Adipocyte (in vitro differentiated cells): ENCODE results near the gene CIAO2B.

Experiments used
- DNase-seq: peaks from one replicate; pipeline ENCODE4 v3.0.0-alpha.2; 2015; ENCODE audit warnings: low read depth
- H3K27me3 ChIP-seq: replicated peaks from 2 replicates; pipeline ENCODE4 v1.7.0; 2013; ENCODE audit warnings: mild to moderate bottlenecking, low read length, moderate library complexity; ENCODE audit not compliant: control insufficient read depth, insufficient read depth
- H3K36me3 ChIP-seq: 2 replicates; pipeline ENCODE4 v1.7.0; 2013; ENCODE audit warnings: low read length, mild to moderate bottlenecking, moderate library complexity; ENCODE audit not compliant: control insufficient read depth, insufficient read depth, severe bottlenecking
- H3K4me1 ChIP-seq: 2 replicates; pipeline ENCODE4 v1.7.0; 2013; ENCODE audit warnings: mild to moderate bottlenecking, low read length, moderate library complexity; ENCODE audit not compliant: control insufficient read depth, insufficient read depth
- H3K4me3 ChIP-seq: 2 replicates; pipeline ENCODE4 v1.7.0; 2013; ENCODE audit warnings: mild to moderate bottlenecking, low read length, moderate library complexity
- H3K9ac ChIP-seq: 2 replicates; pipeline ENCODE4 v1.7.0; 2013; ENCODE audit warnings: mild to moderate bottlenecking, low read length, moderate library complexity
- H3K9me3 ChIP-seq: 2 replicates; pipeline ENCODE4 v1.7.0; 2013; ENCODE audit warnings: mild to moderate bottlenecking, low read length, moderate library complexity; ENCODE audit not compliant: control insufficient read depth

Gene CIAO2B

DNA sequence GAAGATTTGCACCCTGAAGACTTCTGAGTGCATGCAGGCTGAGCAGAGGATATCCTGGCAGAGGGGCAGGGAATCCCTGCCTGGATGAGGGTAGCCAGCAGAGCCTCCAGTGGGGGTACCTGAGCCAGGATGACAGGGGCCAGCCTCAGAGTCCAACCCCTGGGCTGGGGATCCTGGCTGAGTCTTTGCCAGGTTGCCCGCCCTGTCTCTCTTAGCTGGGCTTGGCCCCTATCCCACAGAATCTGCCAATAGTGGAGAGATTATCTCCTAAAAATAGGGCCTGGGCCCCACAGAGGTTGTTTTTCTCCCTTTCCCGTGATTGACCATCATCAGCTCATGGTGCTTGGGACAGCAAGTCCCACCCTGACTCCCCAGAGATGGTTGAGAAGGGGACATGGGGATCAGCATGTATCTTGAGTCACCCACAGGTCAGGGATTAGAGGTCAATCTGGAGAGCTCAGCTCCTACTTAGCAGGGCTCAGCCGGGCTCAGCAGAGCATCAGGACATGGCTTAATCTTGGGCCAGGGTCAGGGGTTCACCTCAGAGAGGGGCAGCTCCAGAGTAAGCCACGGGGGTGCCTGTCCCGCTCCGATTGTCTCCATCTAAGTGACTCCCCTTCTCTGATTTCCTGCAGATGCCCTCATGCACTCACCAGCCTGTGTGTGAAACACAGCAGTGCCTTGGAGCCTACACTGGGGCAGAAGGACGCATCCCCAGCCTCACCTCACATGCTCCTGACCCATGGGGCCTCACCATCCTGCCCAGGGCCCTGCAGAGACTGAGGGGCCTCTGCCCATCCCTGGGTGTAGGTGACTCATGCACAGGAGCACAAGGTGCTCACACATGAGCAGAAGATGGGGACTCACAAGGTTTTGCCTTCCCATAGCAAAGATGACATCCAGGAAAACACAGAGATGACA, 27.0 kb downstream of the CIAO2B start:
- no peaks in the 10 kb centered on the region for H3K36me3 ChIP-seq
- H3K4me3 ChIP-seq: no peak overlapping the region
- no peaks in the 10 kb centered on the region for H3K4me1 ChIP-seq
- DNase-seq: no peak
- H3K27me3 ChIP-seq: peaks cover 34% of the 10 kb centered on the region
- no peaks in the 10 kb centered on the region for H3K9me3 ChIP-seq
- H3K9ac ChIP-seq: no peak overlapping the region

DNA sequence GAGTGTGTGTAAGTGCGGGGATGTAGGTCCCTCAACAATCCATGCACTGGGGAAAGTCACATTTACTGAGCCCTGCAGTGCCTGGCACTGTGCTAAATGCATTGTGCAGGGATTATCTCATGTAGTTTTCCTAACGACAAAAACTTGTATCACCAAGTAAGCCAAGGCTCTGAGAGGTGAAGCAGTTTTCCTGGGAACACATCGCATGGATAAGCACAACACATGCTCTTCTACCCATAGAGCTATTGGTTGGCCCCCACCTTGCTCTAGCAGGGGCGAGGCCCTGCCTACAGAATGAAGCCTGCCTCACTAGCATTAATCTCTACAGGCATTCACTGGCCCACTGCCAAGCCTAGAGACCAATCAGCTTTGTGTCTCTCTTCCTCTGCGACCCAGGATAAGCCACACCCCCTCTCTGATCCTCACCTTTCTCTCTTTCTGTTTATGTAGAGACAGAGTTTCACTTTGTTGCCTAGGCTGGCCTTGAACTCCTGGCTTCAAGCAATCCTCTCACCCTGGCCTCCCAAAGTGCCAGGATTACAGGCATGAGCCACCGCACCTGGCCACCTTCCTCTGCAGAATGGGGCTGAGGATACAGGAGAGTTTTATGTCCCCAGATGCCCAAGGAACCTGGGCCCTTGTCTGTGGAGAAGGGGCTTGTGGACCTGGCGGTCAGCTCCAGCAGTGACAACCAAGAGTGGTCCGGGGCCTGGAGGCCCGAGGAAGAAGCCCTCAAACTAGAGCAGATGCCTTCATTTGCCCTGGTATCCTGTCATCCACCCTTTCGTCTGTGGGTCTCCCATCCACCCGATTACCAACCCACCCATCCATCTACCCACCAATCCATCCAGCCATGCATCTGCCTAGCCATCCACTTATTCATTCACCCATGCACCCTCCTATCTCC, 28.3 kb downstream of the CIAO2B start:
- Histone ChIP-seq H3K27me3 (peaks cover 28% of the 10 kb centered on the region), H3K9ac (no peak overlapping the region), H3K9me3 (no peaks in the 10 kb centered on the region), H3K36me3 (no peaks in the 10 kb centered on the region), H3K4me3 (no peak overlapping the region), H3K4me1 (peaks cover 3% of the 10 kb centered on the region)
- DNase-seq: no peak

- peak; percentile 41 for DNase-seq
- no peaks in the 10 kb centered on the region for H3K9me3 ChIP-seq
- no peak overlapping the region for H3K9ac ChIP-seq
- no peak overlapping the region for H3K4me3 ChIP-seq
- peaks cover 24% of the 10 kb centered on the region for H3K27me3 ChIP-seq
- no peaks in the 10 kb centered on the region for H3K36me3 ChIP-seq
- peaks cover 10% of the 10 kb centered on the region for H3K4me1 ChIP-seq
Observed at GRCh38 chr16:66904846-66905632, 29.2 kb downstream of the CIAO2B start.

- Histone ChIP-seq H3K36me3 (no peaks in the 10 kb centered on the region), H3K4me3 (no peak overlapping the region), H3K9me3 (no peaks in the 10 kb centered on the region), H3K4me1 (peaks cover 16% of the 10 kb centered on the region), H3K27me3 (peaks cover 19% of the 10 kb centered on the region), H3K9ac (no peak overlapping the region)
- DNase-seq: no peak
Observed at GRCh38 chr16:66904428-66904845, 29.8 kb downstream of the CIAO2B start.

DNA sequence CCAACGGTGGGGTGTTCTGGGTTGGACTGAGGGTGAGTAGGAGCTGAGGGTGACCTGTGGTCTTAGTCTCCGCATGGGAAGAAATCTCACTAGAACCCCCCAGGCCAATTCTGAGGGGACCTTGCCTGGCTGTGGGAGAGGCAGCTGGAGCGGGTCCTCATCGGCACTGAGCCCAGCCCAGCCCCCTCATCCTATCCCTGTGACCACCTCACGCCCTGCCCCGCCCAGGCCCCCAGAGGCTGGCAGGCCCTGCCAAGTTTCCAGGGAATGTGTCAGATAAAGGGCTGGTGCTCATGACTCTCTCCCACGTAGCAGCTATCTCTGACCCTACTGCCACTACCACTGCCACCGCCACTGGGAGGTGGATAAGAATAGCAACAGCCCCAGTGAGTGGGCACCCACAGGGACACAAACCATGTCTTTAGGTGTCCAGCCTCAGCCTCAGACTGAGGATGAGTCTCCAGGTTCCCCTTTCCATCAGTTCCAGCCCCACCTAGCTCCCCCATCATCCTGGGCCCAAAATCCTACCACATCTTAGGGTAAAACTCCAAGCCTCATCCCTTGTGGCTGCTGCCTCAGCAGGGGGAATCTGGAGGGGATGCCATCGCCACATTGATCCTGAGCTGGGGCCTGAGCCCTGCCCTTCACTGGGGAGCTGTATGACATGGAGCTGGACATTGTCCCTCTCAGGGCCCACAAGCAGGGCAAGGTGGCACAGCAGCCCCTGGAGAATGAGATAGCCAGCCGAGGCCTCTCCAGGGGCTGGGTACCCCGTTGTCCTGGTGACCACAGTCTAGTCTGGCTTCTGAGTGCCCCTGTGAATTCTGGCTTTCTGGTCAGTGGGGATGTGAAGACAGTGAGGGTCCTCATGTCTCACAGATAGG, 30.4 kb downstream of the CIAO2B start:
- DNase-seq: no peak
- peaks cover 19% of the 10 kb centered on the region for H3K4me1 ChIP-seq

DNA sequence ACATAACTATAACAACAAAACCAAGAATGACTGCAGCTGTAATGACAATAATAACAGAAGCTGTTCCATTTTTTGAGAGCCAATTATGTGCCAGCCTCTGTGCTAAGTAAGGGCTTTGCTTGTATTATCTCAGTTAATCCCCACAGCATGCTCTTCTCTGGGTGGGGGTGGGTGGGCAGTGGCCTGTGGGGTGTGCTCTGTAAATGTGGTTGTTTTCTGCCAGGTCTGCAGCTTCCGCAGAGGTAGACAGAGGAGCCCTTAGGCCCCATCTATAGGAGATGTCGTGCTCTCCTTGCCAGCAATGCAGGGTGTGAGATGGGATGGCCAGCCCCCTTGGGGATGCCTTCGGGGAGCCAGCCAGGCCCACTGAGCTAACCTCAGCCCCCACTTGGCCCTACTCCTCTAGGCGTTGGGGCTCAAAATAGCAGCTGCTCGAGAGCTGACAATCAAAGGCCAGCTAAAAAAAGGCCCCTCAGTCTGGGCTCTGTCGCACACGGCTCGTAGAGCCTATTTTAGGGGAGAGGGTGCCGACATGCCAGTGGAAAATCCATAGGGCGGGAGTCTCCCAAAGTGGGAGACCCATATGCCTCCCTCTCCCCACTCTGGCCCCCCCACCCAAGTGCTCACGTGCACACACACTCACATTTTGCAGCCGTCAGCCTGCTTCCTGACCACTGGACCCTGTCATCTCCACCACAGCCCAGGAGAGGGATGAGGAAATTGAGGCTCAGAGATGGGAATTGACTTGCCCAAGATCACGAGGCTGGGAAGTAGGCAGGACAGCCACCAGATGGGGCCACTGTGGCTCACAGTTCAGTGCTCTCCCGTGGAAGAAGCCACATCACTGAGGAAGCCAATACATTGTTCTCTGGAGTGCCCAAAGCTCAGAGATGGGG, 31.3 kb downstream of the CIAO2B start:
- H3K4me1 ChIP-seq: peaks cover 19% of the 10 kb centered on the region
- peaks cover 10% of the 10 kb centered on the region for H3K27me3 ChIP-seq
- no peak for DNase-seq
- H3K9ac ChIP-seq: no peak overlapping the region
- no peak overlapping the region for H3K4me3 ChIP-seq
- H3K9me3 ChIP-seq: no peaks in the 10 kb centered on the region
- no peaks in the 10 kb centered on the region for H3K36me3 ChIP-seq

More for the DNA sequence above, 30.4 kb downstream of the CIAO2B start:
- H3K27me3 ChIP-seq: peaks cover 15% of the 10 kb centered on the region
- no peaks in the 10 kb centered on the region for H3K36me3 ChIP-seq
- H3K4me3 ChIP-seq: no peak overlapping the region
- no peaks in the 10 kb centered on the region for H3K9me3 ChIP-seq
- no peak overlapping the region for H3K9ac ChIP-seq

DNA sequence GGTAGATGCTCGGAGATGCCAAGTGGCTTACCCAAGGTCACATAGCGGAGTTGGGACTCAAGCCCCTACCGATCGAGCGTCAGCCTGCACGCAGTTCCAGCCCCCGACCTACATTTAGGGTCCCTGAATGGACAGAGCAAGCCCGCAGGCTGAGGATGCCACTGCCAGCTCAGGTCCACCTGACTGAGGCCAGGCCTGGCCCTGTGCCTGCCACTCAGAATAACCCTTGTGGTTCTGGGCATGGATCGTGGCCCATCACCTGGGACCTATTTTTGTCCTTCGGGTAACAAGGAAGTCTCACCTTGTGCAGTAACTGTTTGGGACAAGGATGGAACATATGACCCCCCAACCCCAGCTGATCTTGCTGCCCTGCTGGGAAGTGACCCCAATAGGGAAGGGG, 32.6 kb downstream of the CIAO2B start:
- H3K9ac ChIP-seq: no peak overlapping the region
- peaks cover 19% of the 10 kb centered on the region for H3K4me1 ChIP-seq
- no peak for DNase-seq
- H3K4me3 ChIP-seq: no peak overlapping the region
- no peaks in the 10 kb centered on the region for H3K9me3 ChIP-seq
- H3K36me3 ChIP-seq: no peaks in the 10 kb centered on the region
- H3K27me3 ChIP-seq: peaks cover 5% of the 10 kb centered on the region

GRCh38 chr16:66900721-66901441, 33.3 kb downstream of the CIAO2B start:
- DNase-seq: peak; percentile 35
- Histone ChIP-seq H3K27me3 (peaks cover 4% of the 10 kb centered on the region), H3K4me1 (peaks cover 19% of the 10 kb centered on the region), H3K9me3 (no peaks in the 10 kb centered on the region), H3K36me3 (no peaks in the 10 kb centered on the region), H3K9ac (no peak overlapping the region), H3K4me3 (no peak overlapping the region)

DNA sequence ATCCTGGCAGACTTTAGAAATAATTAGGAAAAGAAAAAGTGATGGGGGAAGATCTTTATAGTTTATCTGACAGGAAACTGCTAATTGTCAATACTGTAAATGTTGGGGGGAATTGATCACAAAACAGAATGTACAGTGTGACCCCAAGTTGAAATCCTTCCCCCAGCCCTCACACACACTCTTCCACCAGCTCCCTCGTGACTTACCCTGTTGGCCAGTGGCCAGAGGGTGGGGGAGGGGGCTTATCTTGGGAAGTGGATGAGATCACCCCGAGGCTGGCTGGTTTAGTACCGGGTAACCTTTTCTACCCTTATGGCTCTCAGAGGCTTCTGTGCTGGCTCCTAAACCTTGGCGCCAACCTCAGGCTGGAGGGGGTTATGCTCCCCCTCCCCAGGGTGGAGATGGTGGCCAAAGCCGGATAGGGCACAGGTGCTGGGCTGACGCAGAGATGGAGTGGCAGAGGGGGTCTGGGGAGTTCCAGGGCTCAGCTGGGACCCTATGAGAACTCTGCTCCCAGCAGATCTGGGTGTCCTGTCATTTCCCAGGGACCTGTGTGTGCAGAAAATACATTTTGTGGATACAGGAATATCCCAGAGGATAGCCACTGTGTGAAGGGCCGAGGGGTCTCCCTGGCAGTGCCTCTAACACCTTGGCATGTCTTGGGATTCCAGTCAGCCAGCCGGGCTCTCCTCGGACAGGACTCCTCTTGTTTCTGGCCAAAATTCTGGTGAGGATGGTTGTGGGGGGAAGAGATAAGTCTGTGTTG, 34.1 kb downstream of the CIAO2B start:
- DNase-seq: peak; percentile 59
- Histone ChIP-seq H3K4me1 (peaks cover 19% of the 10 kb centered on the region), H3K9ac (no peak overlapping the region), H3K27me3 (no peaks in the 10 kb centered on the region), H3K36me3 (no peaks in the 10 kb centered on the region), H3K4me3 (no peak overlapping the region), H3K9me3 (no peaks in the 10 kb centered on the region)
